NCI-H748 treated with DMSO at 0.1 percent for 48 hours (cell line): ENCODE results near the gene USP1.
A peak's percentile ranks its signal among the peaks of the same experiment; 100 is the strongest.

ENCODE experiments used
- DNase-seq: peaks from one replicate; lab custom pipeline; 2025; lab: John Stamatoyannopoulos, UW

USP1 gene

GRCh38 chr1:62426237-62426636 is 10.6 kb upstream of the USP1 start:
- DNase-seq: no peak

- no peak for DNase-seq
Measured at GRCh38 chr1:62426794-62427193, 10.1 kb upstream of the USP1 start.

GRCh38 chr1:62428351-62428750 is 8.5 kb upstream of the USP1 start:
- no peak for DNase-seq

- DNase-seq: no peak
Measured at GRCh38 chr1:62429581-62429980, 7.3 kb upstream of the USP1 start.

GRCh38 chr1:62433861-62434617 is 2.8 kb upstream of the USP1 start:
- DNase-seq: no peak

GRCh38 chr1:62434618-62435001 is 2.2 kb upstream of the USP1 start:
- DNase-seq: no peak

GRCh38 chr1:62435231-62436038 is 1.4 kb upstream of the USP1 start:
- DNase-seq: no peak

- no peak for DNase-seq
Measured at GRCh38 chr1:62436039-62436465, 797 bp upstream of the USP1 start.

- no peak for DNase-seq
Measured at GRCh38 chr1:62437273-62437940, 558 bp downstream of the USP1 start.

GRCh38 chr1:62438163-62438562 is 1.3 kb downstream of the USP1 start:
- peak; percentile 15 for DNase-seq

GRCh38 chr1:62439652-62440371 is 3.0 kb downstream of the USP1 start:
- no peak for DNase-seq

- no peak for DNase-seq
Measured at GRCh38 chr1:62444701-62445100, 7.9 kb downstream of the USP1 start.

GRCh38 chr1:62448221-62448933 is 11.5 kb downstream of the USP1 start:
- no peak for DNase-seq

GRCh38 chr1:62450301-62450700 is 13.5 kb downstream of the USP1 start:
- DNase-seq: no peak

GRCh38 chr1:62452951-62453350 is 16.1 kb downstream of the USP1 start:
- no peak for DNase-seq

GRCh38 chr1:62457955-62458354 is 21.1 kb downstream of the USP1 start:
- no peak for DNase-seq

- no peak for DNase-seq
Measured at GRCh38 chr1:62462370-62462769, 25.5 kb downstream of the USP1 start.

- DNase-seq: no peak
Measured at GRCh38 chr1:62467092-62467491, 30.2 kb downstream of the USP1 start.

GRCh38 chr1:62476525-62477219 is 39.8 kb downstream of the USP1 start:
- DNase-seq: no peak

GRCh38 chr1:62481681-62482080 is 44.8 kb downstream of the USP1 start:
- DNase-seq: no peak
